GM18520 (cell line): ENCODE data around the gene ZSWIM6.

Experiments used
- ATAC-seq: cut with Tn5 transposase; IDR thresholded peaks from one replicate; pipeline ENCODE4 v1.9.1; 2021; ENCODE audit not compliant: unreplicated experiment

Gene ZSWIM6

DNA sequence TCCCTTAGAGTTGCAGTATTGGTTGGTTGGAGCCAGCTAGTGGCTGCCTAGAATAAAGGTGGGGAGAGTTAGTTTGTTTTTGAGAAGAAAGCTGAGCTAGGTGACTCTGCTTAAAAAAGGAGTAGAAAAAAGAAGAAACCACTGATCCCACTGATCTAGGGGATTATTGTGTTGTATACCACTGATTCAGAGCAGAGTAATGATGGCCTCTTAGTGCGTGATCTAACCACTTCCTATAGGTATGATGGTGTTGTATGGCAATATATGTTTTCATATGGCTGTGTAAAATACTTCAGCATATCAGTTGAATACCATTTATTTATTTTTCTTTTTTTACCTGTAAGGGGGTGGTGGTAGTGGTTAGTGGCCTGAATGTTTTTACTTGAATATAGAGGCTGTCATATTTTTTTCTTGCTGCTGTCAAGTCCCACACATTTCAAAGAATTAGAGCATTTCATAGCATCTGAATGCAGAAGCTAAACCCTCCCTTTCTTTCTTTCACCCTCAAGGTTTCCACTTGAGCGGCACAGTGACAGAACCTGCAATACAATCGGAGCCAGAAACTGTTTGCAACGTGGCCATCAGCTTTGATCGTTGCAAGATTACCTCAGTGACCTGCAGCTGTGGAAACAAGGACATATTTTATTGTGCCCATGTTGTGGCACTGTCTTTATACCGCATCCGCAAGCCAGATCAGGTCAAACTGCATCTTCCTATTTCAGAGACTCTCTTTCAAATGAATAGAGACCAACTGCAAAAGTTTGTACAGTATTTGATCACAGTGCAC, 140.3 kb downstream of the ZSWIM6 start:
- ATAC-seq, result no peak

DNA sequence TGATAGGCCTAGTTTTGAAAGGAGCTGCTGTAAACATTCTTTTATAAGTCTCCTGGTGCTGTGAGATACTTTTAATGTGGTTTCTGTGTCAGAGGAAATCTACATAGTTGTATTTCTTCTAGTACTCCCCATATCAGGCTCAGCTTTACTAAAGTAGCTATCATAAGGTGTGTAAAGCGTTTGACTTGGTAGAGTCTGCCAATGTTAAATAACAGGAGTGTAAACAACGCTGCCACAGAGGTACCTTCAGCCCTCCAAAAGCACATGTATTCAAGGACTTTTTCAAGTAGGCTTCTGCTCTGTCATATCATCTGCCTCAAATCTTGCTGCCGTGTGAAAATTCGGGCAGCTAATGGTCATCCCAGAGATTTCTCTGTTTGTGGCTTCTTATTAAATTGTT, 142.7 kb downstream of the ZSWIM6 start:
- ATAC-seq, result no peak

- ATAC-seq, result no peak
Observed at GRCh38 chr5:61477788-61478187, 145.7 kb downstream of the ZSWIM6 start.

DNA sequence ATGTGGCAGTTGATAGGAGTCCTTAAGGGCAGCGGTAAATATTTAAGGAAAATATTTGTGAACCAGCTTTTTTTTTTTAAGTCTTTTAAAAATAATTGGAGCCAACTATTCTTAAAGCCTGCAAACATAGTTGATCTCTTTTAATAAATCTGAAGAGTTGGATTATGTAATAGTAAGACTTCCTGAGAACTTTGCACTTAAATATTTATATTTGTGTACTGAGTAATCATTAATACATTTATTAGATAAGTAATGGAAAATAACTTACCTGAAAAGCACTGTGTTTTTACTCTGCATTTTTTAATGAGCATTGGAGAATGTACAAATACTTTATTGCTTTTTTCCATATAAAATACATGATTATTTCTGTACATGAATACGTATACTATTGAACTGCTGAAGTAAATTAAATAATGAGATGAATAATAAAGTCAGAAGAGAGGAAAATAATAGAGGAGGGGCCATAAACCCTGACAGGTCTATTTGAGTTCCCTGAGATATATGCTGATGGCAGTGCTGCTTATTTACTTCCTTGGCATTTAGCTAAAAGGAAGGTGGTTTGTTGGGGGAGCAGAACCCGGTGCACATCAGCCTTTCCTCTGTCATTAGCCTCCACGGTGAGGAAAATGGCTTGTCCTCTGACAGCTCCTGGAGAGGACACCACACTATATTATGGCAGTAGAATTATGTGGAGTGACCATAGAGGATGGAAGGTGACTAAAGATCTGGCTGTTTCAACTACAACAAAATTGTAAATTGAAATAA, 148.0 kb downstream of the ZSWIM6 start:
- no peak for ATAC-seq

GRCh38 chr5:61482980-61483379, 150.9 kb downstream of the ZSWIM6 start:
- ATAC-seq, result no peak

DNA sequence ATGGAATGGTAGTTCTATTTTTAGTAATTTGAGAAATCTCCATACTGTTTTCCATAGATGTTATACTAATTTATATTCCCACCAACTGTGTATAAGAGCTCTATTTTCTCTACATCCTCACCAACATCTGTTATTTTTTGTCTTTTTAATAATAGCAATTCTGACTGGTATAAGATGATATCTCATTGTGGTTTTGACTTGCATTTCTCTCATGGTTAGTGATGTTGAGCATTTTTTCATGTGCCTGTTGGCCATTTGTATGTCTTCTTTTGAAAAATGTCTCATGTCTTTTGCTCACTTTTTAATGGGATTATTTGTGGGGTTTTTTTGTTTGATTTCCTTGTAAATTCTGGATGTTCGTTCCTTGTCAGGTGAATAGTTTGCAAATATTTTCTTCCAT, 154.4 kb downstream of the ZSWIM6 start:
- no peak for ATAC-seq

GRCh38 chr5:61489574-61489973, 157.5 kb downstream of the ZSWIM6 start:
- ATAC-seq, result no peak

- ATAC-seq, result no peak
Observed at GRCh38 chr5:61491861-61492260, 159.8 kb downstream of the ZSWIM6 start.

- no peak for ATAC-seq
Observed at GRCh38 chr5:61493973-61494372, 161.9 kb downstream of the ZSWIM6 start.

DNA sequence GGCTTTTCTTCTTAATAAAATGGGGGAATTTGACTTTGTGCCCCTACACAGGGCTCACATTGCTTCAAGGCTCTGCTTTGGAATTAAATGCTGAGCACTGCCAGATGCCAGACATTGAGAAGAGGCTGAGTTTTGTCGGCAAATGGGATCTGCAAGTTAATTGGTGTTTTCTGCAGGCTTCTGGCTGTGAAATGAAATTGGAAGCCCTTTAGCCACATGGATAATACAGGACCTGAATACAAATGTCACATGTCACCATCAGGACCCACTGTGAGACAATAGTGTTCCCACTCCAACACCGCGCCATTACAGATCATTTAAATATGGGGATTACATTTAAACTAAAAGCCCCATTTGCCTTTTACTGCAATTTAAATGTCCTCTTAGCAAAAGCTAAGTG, 164.4 kb downstream of the ZSWIM6 start:
- ATAC-seq, result no peak

- no peak for ATAC-seq
Observed at GRCh38 chr5:61496860-61497259, 164.8 kb downstream of the ZSWIM6 start.

- ATAC-seq, result no peak
Observed at GRCh38 chr5:61498121-61498520, 166.1 kb downstream of the ZSWIM6 start.

DNA sequence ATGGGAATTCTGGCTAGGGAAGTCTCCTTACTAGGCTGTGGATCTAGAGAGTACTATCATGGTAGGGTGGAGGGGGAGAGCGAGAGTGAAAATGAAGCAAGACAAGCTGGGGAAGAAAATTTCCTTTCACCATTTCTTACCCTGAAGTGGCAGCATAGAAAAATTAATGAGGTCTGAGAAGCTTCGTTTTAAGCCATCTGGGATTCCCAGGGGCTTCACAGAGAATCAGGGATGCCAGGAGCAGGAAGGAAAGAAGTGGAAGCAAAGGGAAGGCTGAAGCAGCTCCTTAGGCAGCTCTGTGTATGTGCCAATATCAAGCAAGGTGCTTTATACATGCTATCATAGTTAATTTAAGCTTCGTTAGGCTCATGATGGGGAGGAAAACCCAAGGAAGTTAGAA, 169.9 kb downstream of the ZSWIM6 start:
- no peak for ATAC-seq

DNA sequence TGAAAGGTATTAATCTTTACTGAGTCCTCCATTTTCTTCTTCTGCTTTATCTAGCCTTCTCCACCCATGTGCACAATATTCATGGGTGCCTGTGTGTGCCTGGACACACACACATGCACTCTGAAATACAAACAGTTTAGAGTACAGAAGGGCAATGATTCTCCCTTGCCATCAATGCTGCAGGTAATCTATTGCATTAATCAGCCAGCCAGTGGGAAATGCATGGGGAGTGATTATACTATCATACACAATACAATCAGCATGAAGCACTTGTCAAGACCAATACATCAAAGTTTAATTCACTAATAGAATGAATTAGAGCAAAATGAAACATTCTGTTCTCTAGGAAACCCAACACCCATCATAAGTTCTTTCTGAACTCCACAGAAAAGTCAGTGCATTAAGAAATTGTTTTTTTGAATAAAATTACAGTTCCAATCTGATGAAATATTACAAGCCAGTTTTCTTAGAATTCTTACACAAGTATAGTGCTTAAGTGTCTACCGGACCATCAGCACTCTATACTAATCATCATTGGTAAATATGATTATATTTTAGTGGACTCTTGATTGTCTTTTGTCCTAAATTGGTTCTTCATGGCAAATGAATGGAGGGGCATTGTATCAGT, 172.2 kb downstream of the ZSWIM6 start:
- ATAC-seq, result no peak

DNA sequence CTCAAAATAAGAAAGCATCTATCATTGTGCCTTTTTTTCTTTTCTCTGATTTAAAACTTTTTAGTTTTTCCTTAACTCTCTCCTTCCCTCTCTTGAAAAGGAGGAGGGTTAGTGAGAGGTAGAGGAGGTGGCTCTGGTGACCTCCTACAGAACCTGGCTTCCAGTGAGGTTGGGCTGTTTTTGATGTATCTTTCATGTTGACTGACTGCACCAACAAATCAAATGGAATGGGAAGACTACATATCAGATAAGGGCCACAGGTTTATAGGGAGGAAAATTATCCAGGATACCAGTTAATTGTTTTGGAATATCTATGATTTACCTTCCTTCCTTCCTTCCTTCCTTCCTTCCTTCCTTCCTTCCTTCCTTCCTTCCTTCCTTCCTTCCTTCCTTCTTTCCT, 173.2 kb downstream of the ZSWIM6 start:
- no peak for ATAC-seq

- ATAC-seq, result no peak
Observed at GRCh38 chr5:61507232-61507631, 175.2 kb downstream of the ZSWIM6 start.

GRCh38 chr5:61516946-61517345, 184.9 kb downstream of the ZSWIM6 start:
- no peak for ATAC-seq

DNA sequence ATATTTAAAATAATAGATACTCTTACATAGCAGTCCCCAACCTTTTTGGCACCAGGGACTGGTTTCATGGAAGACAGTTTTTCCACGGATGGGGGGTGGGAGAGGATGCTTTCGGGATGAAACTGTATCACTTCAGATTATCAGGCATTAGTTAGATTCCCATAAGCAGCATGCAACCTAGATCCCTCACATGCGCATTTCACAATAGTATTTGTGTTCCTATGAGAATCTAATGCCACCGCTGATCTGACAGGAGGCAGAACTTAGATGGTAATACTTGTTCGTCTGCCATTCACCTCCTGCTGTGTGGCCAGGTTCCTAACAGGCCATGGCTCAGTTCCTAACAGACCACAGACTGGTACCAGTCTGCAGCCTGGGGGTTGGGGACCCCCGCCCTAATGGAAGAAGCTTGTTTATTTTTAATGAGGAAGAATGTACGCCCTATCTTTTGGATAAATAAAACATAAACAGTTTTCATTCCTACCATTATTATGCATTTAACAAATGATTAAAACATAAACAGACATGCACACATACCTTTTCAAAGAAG, 187.7 kb downstream of the ZSWIM6 start:
- no peak for ATAC-seq

- ATAC-seq, result no peak
Observed at GRCh38 chr5:61523073-61523472, 191.0 kb downstream of the ZSWIM6 start.

DNA sequence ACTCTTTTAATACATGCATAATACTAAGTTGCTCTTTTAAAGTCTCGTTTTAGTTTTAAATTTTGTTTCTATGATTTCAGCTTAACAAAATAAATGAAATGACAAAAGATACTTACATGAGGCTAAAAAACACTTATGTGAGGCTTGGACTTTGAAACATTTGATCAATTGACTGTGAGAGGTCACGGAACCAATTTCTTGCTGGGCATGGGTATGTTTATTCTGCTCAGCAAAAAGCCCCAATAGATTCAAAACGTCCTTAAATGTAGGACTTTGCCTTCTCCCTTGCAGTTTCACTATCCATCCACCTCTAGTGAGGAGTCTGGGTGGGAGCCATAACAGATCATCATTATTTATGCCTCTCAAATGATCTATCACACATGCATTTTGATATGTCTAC, 191.9 kb downstream of the ZSWIM6 start:
- ATAC-seq, result no peak

- ATAC-seq, result no peak
Observed at GRCh38 chr5:61525512-61526206, 193.6 kb downstream of the ZSWIM6 start.
